ENCODE data around the gene KRT14. TPM values are rescaled to one million over a fixed set of nuclear protein-coding genes. Genes with fewer than 3 reads are reported as not detected.
A peak's percentile ranks its signal among the peaks of the same experiment; 100 is the strongest.
"Not testable (repeated sequence)": the region's sequence is repeated elsewhere in the genome, so short reads cannot be mapped to it uniquely, and the experiment has no call there.

Gene KRT14
- total RNA-seq, 4 donors from 2014 or later: 7,400 to 12,534 (median 10,685) TPM

DNA sequence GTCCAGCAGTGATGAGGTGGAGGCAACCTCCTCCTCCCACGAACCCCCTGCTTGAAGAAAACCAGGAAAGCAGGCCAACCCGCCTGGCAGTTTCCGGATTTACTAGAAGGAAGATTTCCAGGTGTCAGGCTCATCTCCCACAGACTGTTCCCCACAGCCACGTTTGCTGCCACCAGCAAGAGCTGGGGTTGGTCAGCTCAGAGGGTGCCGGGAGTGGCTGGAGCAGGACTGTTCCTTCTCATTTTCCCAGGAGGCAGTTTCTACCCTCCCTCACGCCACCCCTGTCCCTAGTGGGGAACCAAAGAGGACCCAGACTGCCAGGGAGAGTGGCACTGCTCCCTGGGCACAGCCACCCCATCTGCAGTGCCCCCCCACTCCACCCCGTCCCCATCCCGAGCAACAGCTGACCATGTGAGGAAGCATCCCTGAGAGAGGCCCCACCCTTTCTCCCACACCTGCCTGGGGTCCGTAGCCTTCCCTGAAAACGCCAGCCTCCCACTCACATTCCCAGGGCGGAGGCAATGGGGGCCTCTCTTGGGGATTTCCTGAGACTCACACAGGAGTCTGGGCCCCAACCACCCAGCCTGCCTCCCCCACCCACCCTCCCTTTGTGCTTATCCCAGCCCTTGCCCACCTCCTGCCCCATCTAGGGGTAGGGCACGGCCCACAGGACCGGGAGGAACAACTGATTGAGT lies 31.8 kb upstream of the KRT14 start:
- Histone ChIP-seq H3K27ac (no peak overlapping the region), H3K36me3 (no peaks in the 10 kb centered on the region), H3K27me3 (peaks cover 20% of the 10 kb centered on the region), H3K4me3 (no peak overlapping the region), H3K4me1 (peaks cover 29% of the 10 kb centered on the region), H3K9me3 (no peaks in the 10 kb centered on the region)
- TF ChIP-seq, protein P1, sequence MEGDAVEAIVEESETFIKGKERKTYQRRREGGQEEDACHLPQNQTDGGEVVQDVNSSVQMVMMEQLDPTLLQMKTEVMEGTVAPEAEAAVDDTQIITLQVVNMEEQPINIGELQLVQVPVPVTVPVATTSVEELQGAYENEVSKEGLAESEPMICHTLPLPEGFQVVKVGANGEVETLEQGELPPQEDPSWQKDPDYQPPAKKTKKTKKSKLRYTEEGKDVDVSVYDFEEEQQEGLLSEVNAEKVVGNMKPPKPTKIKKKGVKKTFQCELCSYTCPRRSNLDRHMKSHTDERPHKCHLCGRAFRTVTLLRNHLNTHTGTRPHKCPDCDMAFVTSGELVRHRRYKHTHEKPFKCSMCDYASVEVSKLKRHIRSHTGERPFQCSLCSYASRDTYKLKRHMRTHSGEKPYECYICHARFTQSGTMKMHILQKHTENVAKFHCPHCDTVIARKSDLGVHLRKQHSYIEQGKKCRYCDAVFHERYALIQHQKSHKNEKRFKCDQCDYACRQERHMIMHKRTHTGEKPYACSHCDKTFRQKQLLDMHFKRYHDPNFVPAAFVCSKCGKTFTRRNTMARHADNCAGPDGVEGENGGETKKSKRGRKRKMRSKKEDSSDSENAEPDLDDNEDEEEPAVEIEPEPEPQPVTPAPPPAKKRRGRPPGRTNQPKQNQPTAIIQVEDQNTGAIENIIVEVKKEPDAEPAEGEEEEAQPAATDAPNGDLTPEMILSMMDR (IDR thresholded peaks at IDR 0.05): no peak
- TF ChIP-seq POLR2AphosphoS5 (IDR thresholded peaks at IDR 0.05) (no peak), POLR2A (IDR thresholded peaks at IDR 0.05) (no peak), EP300 (IDR thresholded peaks at IDR 0.05) (no peak)
- WGBS: 50% methylated on average over 12 of the region's 13 CpGs
- peak in 1 of 2 donors; percentile 55 for DNase-seq (ENCODE audit: low spot score in 2 of 2)

DNA sequence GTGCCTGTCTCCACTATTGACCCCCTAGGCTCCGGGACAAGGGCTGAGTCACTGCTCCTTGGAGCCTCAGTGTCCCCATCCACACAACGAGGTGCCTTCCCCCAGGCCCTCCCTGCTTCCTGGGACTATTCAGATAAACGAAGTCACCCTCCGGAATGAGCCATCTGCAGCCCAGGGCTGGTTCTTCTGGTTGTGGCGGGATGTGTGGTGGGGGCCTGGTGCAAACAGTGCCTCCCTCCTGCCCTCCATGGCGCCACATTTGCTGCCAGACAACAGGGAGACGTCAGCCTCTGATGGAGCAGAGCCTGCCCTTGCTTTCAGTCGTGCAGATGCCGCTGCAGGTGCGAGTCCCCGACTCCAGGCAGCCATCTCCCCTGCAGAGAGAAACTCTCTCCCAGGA lies 31.0 kb upstream of the KRT14 start:
- H3K27me3 ChIP-seq: peaks cover 20% of the 10 kb centered on the region
- TF ChIP-seq POLR2A (IDR thresholded peaks at IDR 0.05) (no peak), EP300 (IDR thresholded peaks at IDR 0.05) (no peak), POLR2AphosphoS5 (IDR thresholded peaks at IDR 0.05) (no peak)
- TF ChIP-seq, protein P1 (IDR thresholded peaks at IDR 0.05): no peak
- WGBS: 51% methylated on average over 9 of the region's 11 CpGs
- H3K4me3 ChIP-seq: no peak overlapping the region
- peak in 1 of 2 donors; percentile 31 for DNase-seq (ENCODE audit: low spot score in 2 of 2)
- H3K4me1 ChIP-seq: peaks cover 21% of the 10 kb centered on the region
- no peak overlapping the region for H3K27ac ChIP-seq
- H3K9me3 ChIP-seq: no peaks in the 10 kb centered on the region
- no peaks in the 10 kb centered on the region for H3K36me3 ChIP-seq

- Histone ChIP-seq H3K4me1 (peaks cover 23% of the 10 kb centered on the region), H3K27ac (no peak overlapping the region), H3K9me3 (no peaks in the 10 kb centered on the region), H3K4me3 (no peak overlapping the region), H3K27me3 (peaks cover 20% of the 10 kb centered on the region), H3K36me3 (no peaks in the 10 kb centered on the region)
- TF ChIP-seq, protein P1 (IDR thresholded peaks at IDR 0.05): no peak
- no peak for TF ChIP-seq EP300 (IDR thresholded peaks at IDR 0.05)
- peak in 1 of 2 donors; percentile 40 for DNase-seq (ENCODE audit: low spot score in 2 of 2)
- 90% methylated on average over 2 of the region's 3 CpGs for WGBS
Observed at GRCh38 chr17:41617136-41617535, 30.4 kb upstream of the KRT14 start.

- H3K4me3 ChIP-seq, H3K9me3 ChIP-seq, H3K36me3 ChIP-seq, H3K27ac ChIP-seq: not testable (repeated sequence)
- Histone ChIP-seq H3K4me1 (peaks cover 26% of the 10 kb centered on the region), H3K27me3 (peaks cover 20% of the 10 kb centered on the region)
- 100% methylated on average over 1 of the region's 4 CpGs for WGBS
- peak in 1 of 2 donors; percentile 49 for DNase-seq (ENCODE audit: low spot score in 2 of 2)
Observed at GRCh38 chr17:41616486-41616885, 29.8 kb upstream of the KRT14 start.

DNA sequence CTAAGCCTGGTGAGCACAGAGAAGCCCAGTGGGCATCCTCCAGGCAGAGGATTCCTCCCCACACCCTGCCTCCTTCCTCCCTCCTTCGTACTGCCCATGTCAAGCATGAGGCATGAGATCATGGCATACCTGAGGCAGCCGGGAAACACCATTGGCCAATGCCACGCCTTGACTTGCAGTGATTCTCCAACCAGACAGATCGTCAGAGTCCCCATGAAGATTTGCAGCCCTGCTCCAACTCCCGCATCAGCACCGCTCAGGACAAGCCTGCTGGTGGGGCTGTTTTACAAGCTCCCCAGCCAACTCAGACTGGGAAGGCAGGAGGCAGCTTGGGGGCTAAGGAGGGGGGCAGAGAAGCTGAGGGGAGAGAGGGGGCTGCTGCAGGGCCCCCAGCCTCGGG lies 28.8 kb upstream of the KRT14 start:
- WGBS: 37% methylated on average over 7 of the region's 7 CpGs
- no peak overlapping the region for H3K4me3 ChIP-seq
- H3K27ac ChIP-seq: no peak overlapping the region
- no peaks in the 10 kb centered on the region for H3K9me3 ChIP-seq
- H3K4me1 ChIP-seq: peaks cover 16% of the 10 kb centered on the region
- peak in 1 of 2 donors; percentile 52 for DNase-seq (ENCODE audit: low spot score in 2 of 2)
- no peak for TF ChIP-seq POLR2AphosphoS5 (IDR thresholded peaks at IDR 0.05)
- TF ChIP-seq EP300 (IDR thresholded peaks at IDR 0.05): no peak
- no peak for TF ChIP-seq POLR2A (IDR thresholded peaks at IDR 0.05)
- TF ChIP-seq, protein P1 (IDR thresholded peaks at IDR 0.05): no peak
- no peaks in the 10 kb centered on the region for H3K36me3 ChIP-seq
- peaks cover 22% of the 10 kb centered on the region for H3K27me3 ChIP-seq

DNA sequence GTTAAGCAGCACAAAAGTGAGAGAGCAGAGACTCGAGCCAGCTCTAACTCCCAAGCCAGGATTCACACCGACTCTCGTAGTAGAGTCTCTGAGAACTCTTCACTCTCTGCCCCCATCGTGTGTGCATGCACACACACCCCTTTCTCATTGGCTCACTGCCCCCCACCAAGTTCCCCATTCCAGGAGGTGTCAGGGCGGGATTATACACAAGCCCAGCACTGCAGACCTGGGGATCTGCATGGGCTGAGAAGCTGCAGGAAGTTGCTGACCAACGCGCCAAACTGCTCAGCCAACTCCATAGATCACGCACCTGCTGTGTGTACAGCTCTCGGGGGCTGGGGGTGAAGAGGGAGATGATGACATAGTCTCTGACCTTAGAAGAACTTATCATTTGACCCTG lies 28.1 kb upstream of the KRT14 start:
- peaks cover 22% of the 10 kb centered on the region for H3K27me3 ChIP-seq
- H3K4me3 ChIP-seq, H3K27ac ChIP-seq, H3K9me3 ChIP-seq, H3K36me3 ChIP-seq: not testable (repeated sequence)
- peaks cover 16% of the 10 kb centered on the region for H3K4me1 ChIP-seq
- DNase-seq (ENCODE audit: low spot score in 2 of 2): peak in 1 of 2 donors; percentile 30
- 71% methylated on average over 9 of the region's 9 CpGs for WGBS

Measured in suprapubic skin (tissue), 4 donors.